Measurements from ENCODE around the gene S100PBP. TPM values are rescaled to one million over a fixed set of nuclear protein-coding genes. Genes with fewer than 3 reads are reported as not detected.

Gene S100PBP
- total and polyA plus RNA-seq, 4 experiments from 2014 or later = 6.5 to 65.5 (median 38.6) TPM

DNA sequence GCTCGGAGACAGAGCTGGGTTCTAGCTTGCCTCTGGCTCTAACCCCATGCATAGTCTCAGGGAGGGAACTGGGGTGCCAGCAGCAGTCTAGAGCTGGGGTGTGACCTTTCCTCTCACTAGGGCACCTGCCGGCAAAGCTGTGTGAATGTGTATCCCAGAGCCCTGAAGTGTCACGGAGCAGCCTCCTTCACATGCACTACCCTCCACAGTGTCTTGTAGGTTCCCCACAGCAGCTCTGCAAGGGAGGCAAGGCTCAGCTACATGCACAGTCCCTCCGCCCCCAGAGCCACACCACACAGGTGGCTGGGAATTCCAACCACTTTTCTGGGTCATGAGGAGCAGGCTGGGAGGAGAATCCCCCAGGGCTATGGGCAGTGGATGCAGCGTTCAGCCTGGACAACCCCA, 61.2 kb downstream of the S100PBP start:
- no peak overlapping the region for H3K4me3 Mint-ChIP-seq
- H3K9me3 Mint-ChIP-seq = no peaks in the 10 kb centered on the region
- no peaks in the 10 kb centered on the region for H3K36me3 Mint-ChIP-seq
- peaks cover 13 to 32% of the 10 kb centered on the region in 2 donors for H3K27me3 Mint-ChIP-seq
- intact Hi-C loops (cut with micrococcal nuclease) = no loop called here
- peaks cover 7% of the 10 kb centered on the region for H3K4me1 ChIP-seq (ENCODE audit: insufficient read depth, low read length)
- ChIA-PET POLR2A (ENCODE audit: partially characterized antibody) (no interaction called here), CTCF (ENCODE audit: partially characterized antibody) (interaction anchor here (0.9 to 1.4 kb wide), 3 partner anchors 14 to 166 kb away, joined by 3 read pairs; no protein-coding TSS in a partner anchor)
- no peaks in the 10 kb centered on the region for H3K36me3 ChIP-seq (ENCODE audit: insufficient read depth, low read length)
- H3K4me3 ChIP-seq (ENCODE audit: low read length in 2 of 2) = no peak overlapping the region
- peaks cover 4% of the 10 kb centered on the region for H3K27me3 ChIP-seq (ENCODE audit: insufficient read depth, low read length)
- H3K4me1 Mint-ChIP-seq = peaks cover 0 to 6% (median 0%) of the 10 kb centered on the region in 4 donors
- H3K9me3 ChIP-seq (ENCODE audit: control insufficient read depth in 1 of 2, low read length in 2 of 2) = no peaks in the 10 kb centered on the region
- no peak overlapping the region for H3K27ac ChIP-seq (ENCODE audit: low read depth, low read length)
- DNase-seq = no peak
- H3K27ac Mint-ChIP-seq = no peak overlapping the region

DNA sequence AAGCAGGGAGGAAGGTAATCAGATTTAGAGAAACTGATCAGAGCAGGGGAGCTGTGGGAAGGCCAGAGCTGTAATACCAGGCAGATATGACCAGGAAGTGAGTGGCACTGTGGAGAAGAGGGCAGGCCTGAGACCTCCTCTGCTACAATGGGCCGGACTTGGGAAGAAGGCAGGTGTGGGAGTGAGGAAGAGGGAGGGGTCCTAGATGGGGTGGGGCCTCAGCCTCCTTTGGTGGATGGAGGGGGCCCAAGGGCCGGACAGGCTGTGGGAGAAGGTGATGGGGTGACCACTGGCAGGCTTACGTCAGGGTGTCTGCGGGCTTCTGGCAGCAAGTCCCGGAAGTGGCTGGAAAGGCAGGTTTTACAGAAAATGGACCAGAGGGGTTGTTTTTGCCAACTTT, 63.8 kb downstream of the S100PBP start:
- POLR2A ChIA-PET (ENCODE audit: partially characterized antibody) = no interaction called here
- no peaks in the 10 kb centered on the region for H3K9me3 ChIP-seq (ENCODE audit: control insufficient read depth in 1 of 2, low read length in 2 of 2)
- intact Hi-C loops (cut with micrococcal nuclease) = no loop called here
- peaks cover 7% of the 10 kb centered on the region for H3K27me3 ChIP-seq (ENCODE audit: insufficient read depth, low read length)
- no peak overlapping the region for H3K4me3 ChIP-seq (ENCODE audit: low read length in 2 of 2)
- Mint-ChIP-seq H3K27ac (no peak overlapping the region), H3K9me3 (no peaks in the 10 kb centered on the region), H3K4me1 (peaks cover 2 to 10% (median 7%) of the 10 kb centered on the region in 4 donors), H3K27me3 (peaks cover 15 to 32% of the 10 kb centered on the region in 2 donors), H3K4me3 (no peak overlapping the region), H3K36me3 (no peaks in the 10 kb centered on the region)
- DNase-seq = no peak
- H3K27ac ChIP-seq (ENCODE audit: low read depth, low read length) = no peak overlapping the region
- peaks cover 6% of the 10 kb centered on the region for H3K4me1 ChIP-seq (ENCODE audit: insufficient read depth, low read length)
- no peaks in the 10 kb centered on the region for H3K36me3 ChIP-seq (ENCODE audit: insufficient read depth, low read length)
- CTCF ChIA-PET (ENCODE audit: partially characterized antibody) = interaction anchor here (0.7 to 1.9 kb wide), 2 partner anchors 9 to 169 kb away, joined by 4 to 10 read pairs; no protein-coding TSS in a partner anchor

DNA sequence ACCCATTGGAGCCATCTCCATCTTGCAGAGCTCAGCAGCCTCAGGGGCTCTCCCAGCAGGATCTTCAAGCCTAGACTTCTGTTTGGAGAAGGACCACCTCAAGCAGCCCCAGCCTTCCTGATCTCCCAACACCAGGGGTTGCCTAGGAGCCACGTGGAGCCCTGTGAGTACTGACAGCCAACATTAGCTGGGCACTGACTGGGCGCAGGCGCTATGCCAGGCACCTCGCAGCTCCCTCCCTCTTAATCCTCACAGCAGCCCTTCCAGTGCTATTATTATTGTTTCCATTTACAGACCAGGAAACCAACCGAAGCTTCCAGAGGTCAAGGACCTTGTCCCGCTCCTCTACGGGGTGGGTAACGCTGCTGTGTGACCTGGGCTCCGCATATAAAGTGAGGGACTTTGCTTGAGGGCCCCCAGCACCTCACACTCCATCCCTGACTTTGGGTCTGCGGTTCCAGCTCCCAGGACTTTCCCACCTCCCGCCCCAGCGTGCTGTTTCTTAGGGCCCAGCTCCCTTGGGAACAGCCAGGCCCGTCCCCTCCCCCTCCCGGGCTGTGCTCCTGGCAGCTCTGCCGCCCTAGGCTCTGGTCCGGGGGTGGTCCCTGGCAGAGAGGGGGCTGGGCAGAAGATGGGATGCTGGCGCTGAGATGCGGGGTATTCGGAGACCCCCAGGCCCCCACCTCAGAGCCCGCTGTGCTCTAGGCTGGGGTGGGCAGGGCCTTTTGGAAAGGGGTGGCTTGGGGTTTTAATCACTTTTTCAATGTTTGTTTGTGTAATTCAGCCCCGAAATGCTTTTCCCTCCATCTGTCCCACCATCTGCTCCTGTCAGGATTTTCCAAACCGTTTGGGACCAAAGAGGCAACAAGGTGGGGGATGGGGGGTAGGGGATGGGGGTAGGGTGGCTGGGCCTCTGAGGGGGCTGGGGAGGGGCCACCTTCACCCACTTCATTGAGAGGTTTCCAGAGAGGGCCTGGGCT, 64.7 kb downstream of the S100PBP start:
- no peaks in the 10 kb centered on the region for H3K36me3 Mint-ChIP-seq
- POLR2A ChIA-PET (ENCODE audit: partially characterized antibody) = no interaction called here
- CTCF ChIA-PET (ENCODE audit: partially characterized antibody) = interaction anchor here (0.7 to 1.9 kb wide), 2 partner anchors 10 to 169 kb away, joined by 4 to 10 read pairs; no protein-coding TSS in a partner anchor
- peaks cover 17 to 33% of the 10 kb centered on the region in 2 donors for H3K27me3 Mint-ChIP-seq
- H3K4me1 Mint-ChIP-seq = peaks cover 3 to 10% (median 8%) of the 10 kb centered on the region in 4 donors
- Histone ChIP-seq H3K9me3 (ENCODE audit: control insufficient read depth in 1 of 2, low read length in 2 of 2) (no peaks in the 10 kb centered on the region), H3K27me3 (ENCODE audit: insufficient read depth, low read length) (peaks cover 7% of the 10 kb centered on the region), H3K4me1 (ENCODE audit: insufficient read depth, low read length) (no peaks in the 10 kb centered on the region), H3K27ac (ENCODE audit: low read depth, low read length) (no peak overlapping the region), H3K36me3 (ENCODE audit: insufficient read depth, low read length) (no peaks in the 10 kb centered on the region), H3K4me3 (ENCODE audit: low read length in 2 of 2) (no peak overlapping the region)
- H3K9me3 Mint-ChIP-seq = no peaks in the 10 kb centered on the region
- intact Hi-C loops (cut with micrococcal nuclease) = no loop called here
- H3K27ac Mint-ChIP-seq = no peak overlapping the region
- no peak overlapping the region for H3K4me3 Mint-ChIP-seq
- no peak for DNase-seq

DNA sequence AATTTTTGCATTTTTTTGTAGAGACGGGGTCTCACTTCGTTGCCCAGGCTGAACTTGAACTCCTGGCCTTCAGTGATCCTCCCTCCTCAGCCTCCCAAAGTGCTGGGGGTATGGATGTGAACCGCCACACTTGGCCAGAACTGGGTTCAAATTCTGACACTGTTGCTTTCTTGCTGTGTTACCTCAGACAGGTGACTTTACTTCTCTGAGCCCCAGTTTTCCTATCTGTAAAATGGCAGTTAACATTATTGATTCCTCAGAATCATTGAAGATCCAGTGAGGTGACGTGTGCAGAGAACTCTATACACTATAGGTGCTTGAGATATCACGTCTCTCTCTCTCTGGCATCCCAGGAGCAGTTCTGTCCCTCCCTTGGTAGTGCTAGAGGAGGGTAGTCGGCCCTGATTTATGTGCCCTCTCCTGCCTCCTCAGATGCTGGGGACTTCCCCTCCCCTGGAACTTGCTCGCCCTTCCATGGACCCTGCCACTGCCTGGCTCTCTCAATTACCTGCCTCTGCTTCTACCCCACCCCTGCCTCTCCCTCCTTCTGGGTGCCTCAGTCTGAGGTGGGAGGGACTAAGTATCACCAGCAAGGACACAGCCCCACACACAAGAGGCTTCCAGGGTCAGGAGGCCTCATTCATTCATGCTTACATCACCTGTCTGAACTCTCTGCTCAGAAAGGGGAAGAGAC, 66.0 kb downstream of the S100PBP start:
- ChIA-PET CTCF (ENCODE audit: partially characterized antibody) (no interaction called here), POLR2A (ENCODE audit: partially characterized antibody) (interaction anchor here (0.5 kb wide), 1 partner anchor 9 kb away, joined by 3 read pairs; no protein-coding TSS in a partner anchor)
- Histone ChIP-seq H3K27ac (ENCODE audit: low read depth, low read length) (no peak overlapping the region), H3K4me3 (ENCODE audit: low read length in 2 of 2) (no peak overlapping the region), H3K9me3 (ENCODE audit: control insufficient read depth in 1 of 2, low read length in 2 of 2) (no peaks in the 10 kb centered on the region), H3K27me3 (ENCODE audit: insufficient read depth, low read length) (peaks cover 7% of the 10 kb centered on the region), H3K36me3 (ENCODE audit: insufficient read depth, low read length) (no peaks in the 10 kb centered on the region), H3K4me1 (ENCODE audit: insufficient read depth, low read length) (no peaks in the 10 kb centered on the region)
- Mint-ChIP-seq H3K27me3 (peaks cover 25 to 39% of the 10 kb centered on the region in 2 donors), H3K4me1 (peaks cover 3 to 10% (median 8%) of the 10 kb centered on the region in 4 donors), H3K4me3 (no peak overlapping the region), H3K27ac (no peak overlapping the region), H3K9me3 (no peaks in the 10 kb centered on the region), H3K36me3 (no peaks in the 10 kb centered on the region)
- intact Hi-C loops (cut with micrococcal nuclease) = no loop called here
- no peak for DNase-seq

DNA sequence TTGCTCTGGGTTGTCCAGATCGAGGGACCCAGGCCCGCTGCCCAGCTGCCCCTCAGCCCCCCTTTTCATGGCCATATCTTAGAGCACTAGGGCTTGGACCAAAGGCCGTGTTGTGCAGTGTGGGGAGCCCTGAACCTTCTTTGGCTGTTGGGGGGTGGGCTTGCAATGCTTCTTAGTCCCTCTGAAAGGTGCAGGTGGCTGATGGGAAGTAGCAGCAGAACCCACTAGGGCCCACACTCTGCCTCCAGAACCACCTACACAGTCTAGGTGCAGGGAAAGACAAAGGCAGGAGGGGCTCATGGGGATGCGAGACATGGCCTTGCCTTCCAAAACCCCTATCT, 66.5 kb downstream of the S100PBP start:
- no peak overlapping the region for H3K27ac ChIP-seq (ENCODE audit: low read depth, low read length)
- H3K27me3 Mint-ChIP-seq = peaks cover 28 to 43% of the 10 kb centered on the region in 2 donors
- ChIA-PET POLR2A (ENCODE audit: partially characterized antibody) (interaction anchor here (0.5 kb wide), 1 partner anchor 9 kb away, joined by 3 read pairs; no protein-coding TSS in a partner anchor), CTCF (ENCODE audit: partially characterized antibody) (interaction anchor here (1.5 kb wide), 1 partner anchor 8 kb away, joined by 5 read pairs; no protein-coding TSS in a partner anchor)
- H3K36me3 ChIP-seq (ENCODE audit: insufficient read depth, low read length) = no peaks in the 10 kb centered on the region
- DNase-seq = no peak
- H3K4me1 ChIP-seq (ENCODE audit: insufficient read depth, low read length) = no peaks in the 10 kb centered on the region
- intact Hi-C loops (cut with micrococcal nuclease) = no loop called here
- H3K4me1 Mint-ChIP-seq = peaks cover 3 to 10% (median 8%) of the 10 kb centered on the region in 4 donors
- H3K9me3 ChIP-seq (ENCODE audit: control insufficient read depth in 1 of 2, low read length in 2 of 2) = no peaks in the 10 kb centered on the region
- no peaks in the 10 kb centered on the region for H3K9me3 Mint-ChIP-seq
- no peak overlapping the region for H3K4me3 ChIP-seq (ENCODE audit: low read length in 2 of 2)
- no peak overlapping the region for H3K27ac Mint-ChIP-seq
- H3K27me3 ChIP-seq (ENCODE audit: insufficient read depth, low read length) = peaks cover 7% of the 10 kb centered on the region
- no peaks in the 10 kb centered on the region for H3K36me3 Mint-ChIP-seq
- no peak overlapping the region for H3K4me3 Mint-ChIP-seq

DNA sequence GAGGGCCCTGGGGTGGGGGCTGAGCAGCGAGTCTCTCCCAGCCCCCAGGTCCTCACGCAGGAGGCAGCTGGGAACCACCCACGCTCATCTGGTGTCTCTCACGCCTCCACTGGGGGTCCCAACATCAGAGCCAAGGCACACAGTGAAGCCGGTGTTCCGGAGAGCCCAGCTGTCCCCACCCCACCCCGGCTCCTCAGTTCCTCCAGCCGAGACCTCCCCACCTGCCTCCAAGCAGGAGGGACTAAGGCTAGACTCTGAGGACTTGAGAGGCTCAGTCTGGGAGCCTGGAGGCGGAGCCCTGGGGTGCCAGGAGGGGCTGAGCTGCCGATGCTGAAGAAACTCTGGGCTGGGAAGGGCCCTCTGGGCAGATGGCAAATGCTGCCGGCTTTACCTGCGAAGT, 67.3 kb downstream of the S100PBP start:
- Mint-ChIP-seq H3K4me3 (no peak overlapping the region), H3K4me1 (peaks cover 3 to 10% (median 8%) of the 10 kb centered on the region in 4 donors), H3K27me3 (peaks cover 34 to 50% of the 10 kb centered on the region in 2 donors), H3K27ac (no peak overlapping the region), H3K36me3 (peaks cover 0 to 6% of the 10 kb centered on the region in 2 donors), H3K9me3 (no peaks in the 10 kb centered on the region)
- no peak overlapping the region for H3K27ac ChIP-seq (ENCODE audit: low read depth, low read length)
- no peak overlapping the region for H3K4me3 ChIP-seq (ENCODE audit: low read length in 2 of 2)
- H3K36me3 ChIP-seq (ENCODE audit: insufficient read depth, low read length) = no peaks in the 10 kb centered on the region
- intact Hi-C loops (cut with micrococcal nuclease) = no loop called here
- no peaks in the 10 kb centered on the region for H3K9me3 ChIP-seq (ENCODE audit: control insufficient read depth in 1 of 2, low read length in 2 of 2)
- H3K27me3 ChIP-seq (ENCODE audit: insufficient read depth, low read length) = peaks cover 7% of the 10 kb centered on the region
- DNase-seq = no peak
- H3K4me1 ChIP-seq (ENCODE audit: insufficient read depth, low read length) = no peaks in the 10 kb centered on the region
- POLR2A ChIA-PET (ENCODE audit: partially characterized antibody) = no interaction called here
- CTCF ChIA-PET (ENCODE audit: partially characterized antibody) = interaction anchor here (0.6 to 1.5 kb wide), 2 partner anchors 9 to 43 kb away, joined by 4 to 5 read pairs; no protein-coding TSS in a partner anchor

DNA sequence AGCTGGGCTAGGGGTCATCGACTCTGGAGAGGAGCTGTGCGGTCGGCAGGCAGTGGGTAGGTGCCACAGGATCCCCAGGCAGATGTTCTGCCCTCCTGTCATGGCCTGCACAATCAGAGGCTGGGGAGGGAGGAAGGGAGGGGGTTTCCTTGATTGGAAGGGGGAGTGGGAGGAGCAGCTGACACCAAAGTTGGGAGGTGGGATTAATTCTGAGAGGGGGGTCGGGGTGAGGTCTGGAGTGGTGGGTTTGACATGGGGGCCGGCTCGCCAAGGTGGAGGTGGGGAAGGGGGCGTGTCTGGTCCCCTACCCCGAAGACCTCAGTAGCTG, 68.2 kb downstream of the S100PBP start:
- Histone ChIP-seq H3K27ac (ENCODE audit: low read depth, low read length) (no peak overlapping the region), H3K36me3 (ENCODE audit: insufficient read depth, low read length) (no peaks in the 10 kb centered on the region), H3K27me3 (ENCODE audit: insufficient read depth, low read length) (peaks cover 7% of the 10 kb centered on the region), H3K4me3 (ENCODE audit: low read length in 2 of 2) (no peak overlapping the region), H3K4me1 (ENCODE audit: insufficient read depth, low read length) (no peaks in the 10 kb centered on the region), H3K9me3 (ENCODE audit: control insufficient read depth in 1 of 2, low read length in 2 of 2) (no peaks in the 10 kb centered on the region)
- H3K27ac Mint-ChIP-seq = no peak overlapping the region
- ChIA-PET POLR2A (ENCODE audit: partially characterized antibody) (interaction anchor here (0.6 kb wide), 1 partner anchor 201 kb away, joined by 3 read pairs; no protein-coding TSS in a partner anchor), CTCF (ENCODE audit: partially characterized antibody) (interaction anchor here (1.5 kb wide), 1 partner anchor 10 kb away, joined by 5 read pairs; no protein-coding TSS in a partner anchor)
- DNase-seq = no peak
- H3K4me3 Mint-ChIP-seq = peak overlapping the region in 2 of 8 donors; percentile 28 to 46
- H3K36me3 Mint-ChIP-seq = peaks cover 0 to 6% of the 10 kb centered on the region in 2 donors
- H3K9me3 Mint-ChIP-seq = no peaks in the 10 kb centered on the region
- peaks cover 3 to 10% (median 8%) of the 10 kb centered on the region in 4 donors for H3K4me1 Mint-ChIP-seq
- peaks cover 43 to 60% of the 10 kb centered on the region in 2 donors for H3K27me3 Mint-ChIP-seq
- intact Hi-C loops (cut with micrococcal nuclease) = no loop called here

All from CD4-positive, alpha-beta memory T cell (primary cell).